ENCODE data around the gene B3GNT3. TPM values are rescaled to one million over a fixed set of nuclear protein-coding genes. Genes with fewer than 3 reads are reported as not detected.

The B3GNT3 gene
- total RNA-seq, 1 donor from 2014 or later: not detected

DNA sequence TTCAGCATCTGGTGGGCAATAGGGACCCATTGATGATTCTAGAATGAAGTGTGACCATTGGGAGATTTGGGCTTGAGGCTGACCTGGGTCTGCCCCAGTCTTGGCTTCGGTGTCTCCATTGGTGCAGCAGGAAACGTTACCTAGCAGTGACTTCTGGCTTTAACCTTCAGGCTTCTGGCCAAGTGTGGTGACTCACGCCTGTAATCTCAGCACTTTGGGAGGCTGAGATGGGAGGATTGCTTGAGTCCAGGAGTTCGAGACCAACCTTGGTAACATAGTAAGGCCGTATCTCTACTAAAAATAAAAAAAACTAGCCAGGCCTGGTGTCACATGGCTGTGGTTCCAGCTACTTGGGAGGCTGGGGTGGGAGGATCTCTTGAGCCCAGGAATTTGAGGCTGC is 36.4 kb upstream of the B3GNT3 start:
- TF ChIP-seq, protein P1, sequence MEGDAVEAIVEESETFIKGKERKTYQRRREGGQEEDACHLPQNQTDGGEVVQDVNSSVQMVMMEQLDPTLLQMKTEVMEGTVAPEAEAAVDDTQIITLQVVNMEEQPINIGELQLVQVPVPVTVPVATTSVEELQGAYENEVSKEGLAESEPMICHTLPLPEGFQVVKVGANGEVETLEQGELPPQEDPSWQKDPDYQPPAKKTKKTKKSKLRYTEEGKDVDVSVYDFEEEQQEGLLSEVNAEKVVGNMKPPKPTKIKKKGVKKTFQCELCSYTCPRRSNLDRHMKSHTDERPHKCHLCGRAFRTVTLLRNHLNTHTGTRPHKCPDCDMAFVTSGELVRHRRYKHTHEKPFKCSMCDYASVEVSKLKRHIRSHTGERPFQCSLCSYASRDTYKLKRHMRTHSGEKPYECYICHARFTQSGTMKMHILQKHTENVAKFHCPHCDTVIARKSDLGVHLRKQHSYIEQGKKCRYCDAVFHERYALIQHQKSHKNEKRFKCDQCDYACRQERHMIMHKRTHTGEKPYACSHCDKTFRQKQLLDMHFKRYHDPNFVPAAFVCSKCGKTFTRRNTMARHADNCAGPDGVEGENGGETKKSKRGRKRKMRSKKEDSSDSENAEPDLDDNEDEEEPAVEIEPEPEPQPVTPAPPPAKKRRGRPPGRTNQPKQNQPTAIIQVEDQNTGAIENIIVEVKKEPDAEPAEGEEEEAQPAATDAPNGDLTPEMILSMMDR (IDR thresholded peaks at IDR 0.05): no peak
- H3K27me3 Mint-ChIP-seq: no peaks in the 10 kb centered on the region
- peaks cover 68% of the 10 kb centered on the region for H3K36me3 Mint-ChIP-seq (ENCODE audit: low read depth)
- ChIA-PET CTCF (interaction anchor here (1.2 to 1.8 kb wide), 2 partner anchors 8 to 9 kb away, joined by 3 to 9 read pairs; no protein-coding TSS in a partner anchor), POLR2A (no interaction called here)
- no peak for ATAC-seq (ENCODE audit: low read depth)
- H3K4me3 Mint-ChIP-seq: no peak overlapping the region
- peak overlapping the region; percentile 0 for H3K27ac Mint-ChIP-seq
- no peak for DNase-seq
- peaks cover 68% of the 10 kb centered on the region for H3K4me1 Mint-ChIP-seq
- intact Hi-C loops (cut with micrococcal nuclease): loop anchor here (10.0 kb wide), 3 partner anchors 246 to 424 kb away; partner anchors contain the start of genes ANO8, ARRDC2, GTPBP3 and MAST3
- H3K9me3 Mint-ChIP-seq: no peaks in the 10 kb centered on the region

DNA sequence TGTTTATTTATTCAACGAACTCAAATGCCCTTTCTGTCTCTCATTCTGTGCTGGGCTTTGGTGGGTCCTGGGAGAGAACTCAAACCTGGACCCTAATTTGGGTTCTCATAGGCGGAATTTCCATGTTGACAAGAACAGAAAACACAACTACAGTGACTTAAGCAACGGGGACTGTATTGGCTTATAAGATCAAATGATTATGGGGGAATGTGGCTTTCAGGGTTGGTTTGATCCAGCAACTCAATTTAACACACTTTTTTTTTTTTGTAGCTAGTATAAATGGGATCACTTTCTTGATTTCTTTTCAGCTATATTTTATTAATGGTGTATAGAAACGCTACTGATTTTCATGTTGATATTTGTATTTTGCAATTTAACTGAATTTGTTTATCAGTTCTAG is 33.8 kb upstream of the B3GNT3 start:
- Mint-ChIP-seq H3K4me3 (no peak overlapping the region), H3K27ac (peak overlapping the region; percentile 75), H3K4me1 (peaks cover 56% of the 10 kb centered on the region), H3K27me3 (no peaks in the 10 kb centered on the region), H3K36me3 (ENCODE audit: low read depth) (peaks cover 73% of the 10 kb centered on the region), H3K9me3 (no peaks in the 10 kb centered on the region)
- intact Hi-C loops (cut with micrococcal nuclease): no loop called here
- POLR2A ChIA-PET: interaction anchor here (0.9 to 1.8 kb wide), 4 partner anchors 10 to 22 kb away, joined by 4 to 6 read pairs (median 4); partner anchors contain the start of gene FCHO1
- TF ChIP-seq, protein P1 (IDR thresholded peaks at IDR 0.05): no peak
- DNase-seq: no peak
- CTCF ChIA-PET: no interaction called here
- ATAC-seq (ENCODE audit: low read depth): no peak

DNA sequence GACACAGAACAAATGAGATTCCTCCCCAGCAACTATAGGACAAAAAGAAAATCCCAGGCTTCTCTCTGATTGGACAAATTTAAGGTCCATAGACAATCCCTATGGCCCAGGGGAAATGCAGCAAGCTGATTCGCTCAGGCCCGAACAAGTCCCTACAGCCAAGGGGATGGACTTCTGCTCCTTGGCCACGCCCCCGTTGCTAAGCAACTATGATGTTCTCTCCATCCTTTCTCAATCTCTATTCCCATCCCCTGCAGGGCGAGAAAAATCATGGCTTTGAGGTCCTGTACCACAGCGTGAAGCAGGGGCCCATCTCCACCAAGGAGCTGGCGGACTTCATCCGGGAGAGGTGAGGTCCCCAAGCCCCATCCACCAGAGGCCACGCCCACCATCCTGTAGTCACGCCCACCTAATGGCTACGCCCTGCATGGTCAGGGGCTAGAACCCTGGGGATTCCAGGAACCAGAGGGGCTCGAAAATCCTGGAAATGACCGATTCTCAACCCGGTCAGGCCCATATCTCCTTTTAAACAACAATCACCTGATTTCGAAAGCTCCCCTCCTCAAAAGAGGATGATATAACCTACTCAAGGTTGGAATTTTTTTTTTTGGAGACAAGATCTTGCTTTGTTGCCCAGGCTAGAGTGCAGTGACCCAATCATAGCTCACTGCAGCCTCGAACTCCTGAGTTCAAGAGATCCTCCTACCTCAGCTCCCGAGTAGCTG is 32.3 kb upstream of the B3GNT3 start:
- Mint-ChIP-seq H3K4me1 (peaks cover 50% of the 10 kb centered on the region), H3K27ac (peak overlapping the region; percentile 50), H3K4me3 (no peak overlapping the region), H3K9me3 (no peaks in the 10 kb centered on the region), H3K27me3 (no peaks in the 10 kb centered on the region), H3K36me3 (ENCODE audit: low read depth) (peaks cover 72% of the 10 kb centered on the region)
- DNase-seq (no peak), ATAC-seq (ENCODE audit: low read depth) (no peak)
- intact Hi-C loops (cut with micrococcal nuclease): no loop called here
- TF ChIP-seq, protein P1 (IDR thresholded peaks at IDR 0.05): no peak
- ChIA-PET POLR2A (interaction anchor here (0.6 to 1.7 kb wide), 7 partner anchors 9 to 251 kb away, joined by 3 to 7 read pairs (median 5); partner anchors contain the start of genes FCHO1, JAK3 and PGLS), CTCF (interaction anchor here (1.2 to 1.8 kb wide), 2 partner anchors 8 to 28 kb away, joined by 3 to 8 read pairs; no protein-coding TSS in a partner anchor)

DNA sequence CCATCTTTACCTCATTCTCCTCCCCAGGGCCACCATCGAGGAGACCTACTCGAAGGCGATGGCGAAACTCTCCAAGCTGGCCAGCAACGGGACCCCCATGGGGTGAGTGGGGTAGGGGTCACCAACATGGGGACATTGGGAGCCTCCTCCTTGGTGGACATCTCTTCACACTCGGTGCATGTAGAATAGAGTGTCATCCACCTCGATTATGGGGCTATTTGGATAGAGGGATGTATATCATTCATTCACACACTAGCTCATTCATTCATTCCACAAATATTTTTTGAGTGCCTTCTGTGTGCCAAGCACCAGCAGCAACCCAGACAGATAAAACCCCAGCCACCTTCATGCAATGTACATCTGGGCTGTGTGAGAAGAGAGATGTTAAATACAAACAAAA is 30.6 kb upstream of the B3GNT3 start:
- TF ChIP-seq, protein P1 (IDR thresholded peaks at IDR 0.05): no peak
- intact Hi-C loops (cut with micrococcal nuclease): no loop called here
- no peak for ATAC-seq (ENCODE audit: low read depth)
- H3K9me3 Mint-ChIP-seq: no peaks in the 10 kb centered on the region
- no peak overlapping the region for H3K27ac Mint-ChIP-seq
- peaks cover 71% of the 10 kb centered on the region for H3K36me3 Mint-ChIP-seq (ENCODE audit: low read depth)
- ChIA-PET POLR2A (interaction anchor here (0.6 to 1.2 kb wide), 3 partner anchors 8 to 327 kb away, joined by 3 to 7 read pairs (median 4); no protein-coding TSS in a partner anchor), CTCF (interaction anchor here (1.8 to 5.5 kb wide), 2 partner anchors 10 to 60 kb away, joined by 8 to 81 read pairs; no protein-coding TSS in a partner anchor)
- H3K4me3 Mint-ChIP-seq: no peak overlapping the region
- H3K4me1 Mint-ChIP-seq: peaks cover 41% of the 10 kb centered on the region
- DNase-seq: no peak
- no peaks in the 10 kb centered on the region for H3K27me3 Mint-ChIP-seq

DNA sequence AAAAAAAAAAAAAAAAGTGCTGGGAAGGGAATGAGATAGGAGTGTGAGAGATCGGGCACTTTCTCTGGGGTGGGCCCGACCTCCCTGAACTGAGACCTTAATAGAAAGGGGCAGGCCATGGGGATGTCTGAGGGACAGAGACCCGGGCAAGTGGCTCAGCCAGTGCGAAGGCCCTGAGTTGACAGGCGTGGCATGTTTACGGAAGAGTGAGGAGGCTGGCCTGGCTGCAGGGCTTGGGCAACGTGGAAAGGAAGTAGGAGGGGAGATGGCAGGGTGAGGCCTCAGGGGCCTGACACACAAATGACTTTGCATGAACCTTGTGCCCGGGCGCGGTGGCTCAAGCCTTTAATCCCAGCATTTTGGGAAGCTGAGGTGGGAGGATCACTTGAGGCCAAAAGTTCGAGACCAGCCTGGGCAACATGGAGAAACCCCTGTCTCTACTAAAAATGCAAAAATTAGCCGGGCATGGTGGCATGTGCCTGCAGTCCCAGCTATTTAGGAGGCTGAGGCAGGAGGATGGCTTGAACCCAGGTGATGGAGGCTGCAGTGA is 29.8 kb upstream of the B3GNT3 start:
- peaks cover 74% of the 10 kb centered on the region for H3K36me3 Mint-ChIP-seq (ENCODE audit: low read depth)
- peak overlapping the region; percentile 73 for H3K27ac Mint-ChIP-seq
- peak overlapping the region; percentile 38 for H3K4me3 Mint-ChIP-seq
- TF ChIP-seq, protein P1 (IDR thresholded peaks at IDR 0.05): no peak
- peaks cover 33% of the 10 kb centered on the region for H3K4me1 Mint-ChIP-seq
- CTCF ChIA-PET: interaction anchor here (1.6 to 5.5 kb wide), 3 partner anchors 10 to 61 kb away, joined by 5 to 81 read pairs (median 50); no protein-coding TSS in a partner anchor
- peak; percentile 70 for ATAC-seq (ENCODE audit: low read depth)
- no peak for DNase-seq
- no peaks in the 10 kb centered on the region for H3K27me3 Mint-ChIP-seq
- no peaks in the 10 kb centered on the region for H3K9me3 Mint-ChIP-seq
- POLR2A ChIA-PET: interaction anchor here (0.7 to 2.4 kb wide), 4 partner anchors 9 to 292 kb away, joined by 3 to 16 read pairs (median 3); partner anchors contain the start of gene FCHO1
- intact Hi-C loops (cut with micrococcal nuclease): no loop called here
